Bronchial smooth muscle cell (primary cell): ENCODE results near the gene PRM2. TPM values are rescaled to one million over a fixed set of nuclear protein-coding genes. Genes with fewer than 3 reads are reported as not detected.

Experiments used
- total RNA-seq: library from RNA; depleted of rRNA; stranded (reverse); fragments of >200 nt; gene quantifications from 2 replicates; pipeline ENCODE4 v1.2.1, GENCODE V29; 2014

Gene PRM2, protein sequence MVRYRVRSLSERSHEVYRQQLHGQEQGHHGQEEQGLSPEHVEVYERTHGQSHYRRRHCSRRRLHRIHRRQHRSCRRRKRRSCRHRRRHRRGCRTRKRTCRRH
- not detected in 2 replicates for total RNA-seq

DNA sequence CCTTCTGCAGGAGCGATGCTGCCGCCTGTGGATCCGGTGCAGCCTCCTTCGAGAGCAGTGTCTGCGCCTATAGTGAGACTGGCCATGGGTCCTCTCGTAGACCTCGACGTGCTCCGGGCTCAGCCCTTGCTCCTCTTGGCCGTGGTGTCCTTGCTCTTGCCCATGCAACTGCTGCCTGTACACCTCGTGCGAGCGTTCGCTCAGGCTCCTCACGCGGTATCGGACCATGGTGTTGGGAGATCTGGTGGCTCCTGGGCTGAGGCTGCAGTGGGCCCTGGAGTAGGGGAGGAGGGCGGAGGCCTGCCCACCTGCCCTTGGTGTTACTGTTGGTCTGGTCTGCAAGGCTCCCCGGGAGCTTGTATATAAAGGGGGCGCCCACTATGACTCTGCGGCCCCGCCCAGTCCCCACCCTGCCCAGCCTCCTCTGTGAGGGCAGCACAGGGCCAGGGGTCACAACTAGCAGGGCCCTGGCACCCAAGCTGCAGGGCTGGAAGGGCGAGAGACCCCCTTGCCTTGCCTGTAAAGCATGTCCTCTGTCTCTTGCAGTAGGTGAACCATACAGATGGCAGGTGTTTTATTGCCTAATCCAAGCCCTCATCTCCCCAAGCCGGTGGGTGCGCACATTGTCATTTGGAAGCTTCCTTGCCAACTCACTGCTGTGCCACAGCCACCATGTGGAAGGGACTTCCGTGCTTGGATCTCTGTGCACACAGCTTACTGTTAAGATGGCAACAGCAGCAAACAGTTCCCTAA is at the start of gene PRM2:
Gene PRM2 (minus strand): TSS at position 338 of the 753 bp plus-strand sequence. CDS start 110 bp downstream, at position 228.

DNA sequence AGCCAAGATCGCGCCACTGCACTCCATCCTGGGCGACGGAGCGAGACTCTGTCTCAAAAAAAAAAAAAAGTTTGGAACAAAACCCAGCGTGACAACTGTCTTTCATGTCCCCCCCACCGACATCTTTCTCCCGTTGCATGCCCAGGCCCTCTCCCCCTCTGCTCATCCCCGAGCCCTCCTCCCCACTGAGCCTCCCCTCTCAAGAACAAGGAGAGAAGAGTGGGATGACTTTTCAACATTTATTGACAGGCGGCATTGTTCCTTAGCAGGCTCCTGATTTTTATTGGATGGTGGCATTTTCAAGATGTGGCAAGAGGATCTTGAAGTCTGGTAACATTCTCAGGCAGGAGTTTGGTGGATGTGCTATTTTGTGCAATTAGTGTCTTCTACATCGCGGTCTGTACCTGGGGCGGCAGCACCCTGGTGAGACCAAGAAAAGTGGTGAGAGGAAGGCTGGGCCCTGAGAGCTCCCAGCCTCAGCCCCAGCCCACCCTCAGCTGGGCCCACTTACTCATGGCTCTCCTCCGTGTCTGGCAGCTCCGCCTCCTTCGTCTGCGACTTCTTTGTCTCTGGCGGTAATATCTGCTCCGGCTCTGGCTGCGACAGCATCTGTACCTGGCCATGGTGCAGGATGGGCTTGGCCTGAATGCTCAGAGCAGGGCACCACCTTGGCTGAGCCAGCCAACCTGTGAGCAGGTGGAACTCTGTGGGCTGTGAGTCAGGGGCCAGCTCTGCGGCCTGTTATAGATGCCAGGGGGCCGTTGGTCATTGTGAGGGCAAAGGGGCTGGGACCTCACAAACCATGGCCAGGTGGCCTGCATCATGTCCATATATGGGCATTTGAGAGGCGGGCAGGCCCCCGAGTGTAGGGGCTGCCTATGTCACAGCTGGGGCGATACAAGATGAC is 4.6 kb upstream of the PRM2 start, which contains the start of gene PRM1:
Gene PRM1 (minus strand): TSS at position 715 of the 907 bp plus-strand sequence. CDS start 92 bp downstream, at position 623.

DNA sequence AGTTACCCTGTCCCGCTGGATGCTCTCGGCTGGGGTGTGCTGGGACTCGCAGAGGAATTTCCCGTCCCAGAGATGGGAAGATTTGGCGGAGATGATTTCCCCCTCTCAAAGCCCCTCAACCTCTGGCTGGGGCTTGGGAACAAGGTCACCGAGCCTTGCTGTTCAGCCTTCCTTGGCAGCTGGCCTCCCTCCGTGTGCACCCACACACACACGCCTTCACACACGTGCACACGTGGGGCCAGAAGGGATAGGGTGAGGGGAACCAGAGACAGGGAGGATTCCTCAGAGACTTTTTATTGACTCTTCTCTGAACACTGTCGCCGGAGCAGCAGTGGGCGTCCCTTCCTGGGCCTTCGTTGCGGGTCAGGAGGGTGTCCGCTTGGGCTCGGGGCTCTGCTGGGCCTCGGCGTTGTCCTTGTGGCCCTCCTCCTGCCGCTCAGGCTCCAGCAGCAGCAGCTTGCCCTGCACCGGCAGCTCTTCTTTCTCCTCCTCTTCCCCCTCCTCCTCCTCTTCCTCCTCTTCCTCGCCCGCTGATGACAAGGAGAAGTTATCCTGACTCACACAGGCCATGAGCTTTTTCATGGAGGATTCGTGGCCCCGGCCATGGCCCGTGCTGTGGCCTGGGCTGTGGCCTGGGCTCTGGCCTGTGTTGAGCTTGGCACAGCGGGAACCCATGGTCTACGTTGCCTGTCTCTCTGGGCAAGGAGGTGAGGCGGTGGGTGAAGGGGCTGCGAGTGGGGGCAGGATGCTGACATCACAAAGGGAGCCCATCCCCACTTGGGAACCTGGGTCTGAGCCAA is 3.2 kb downstream of the PRM2 start, which contains the start of gene PRM3:
Gene PRM3 (minus strand): TSS at position 709 of the 800 bp plus-strand sequence. CDS start 34 bp downstream, at position 675.

DNA sequence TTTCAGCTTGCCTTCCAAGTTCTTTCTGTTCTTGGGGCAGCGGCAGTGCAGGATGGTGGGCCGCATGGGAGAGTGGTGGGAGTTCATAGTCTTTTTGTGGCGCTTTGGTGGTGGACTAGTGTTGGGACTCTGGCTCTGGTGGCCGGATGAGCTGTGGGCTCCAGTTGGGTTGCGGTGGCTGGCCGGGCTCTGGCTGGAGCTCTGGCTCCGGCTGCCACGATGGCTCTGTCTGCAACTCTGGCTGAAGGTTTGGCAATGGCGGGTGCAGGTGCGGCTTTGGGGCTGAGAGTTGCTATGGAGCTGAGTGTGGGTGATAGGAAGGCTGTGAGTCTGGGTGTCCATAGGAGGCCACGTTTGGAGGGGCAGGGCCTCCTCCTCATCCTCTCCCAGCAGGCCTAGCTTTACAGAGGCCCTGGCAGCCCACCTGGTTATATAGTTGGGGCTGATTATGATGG is 7.3 kb downstream of the PRM2 start, which contains the start of gene TNP2:
Gene TNP2 (minus strand): TSS at position 405 of the 455 bp plus-strand sequence. CDS start 63 bp downstream, at position 342.

DNA sequence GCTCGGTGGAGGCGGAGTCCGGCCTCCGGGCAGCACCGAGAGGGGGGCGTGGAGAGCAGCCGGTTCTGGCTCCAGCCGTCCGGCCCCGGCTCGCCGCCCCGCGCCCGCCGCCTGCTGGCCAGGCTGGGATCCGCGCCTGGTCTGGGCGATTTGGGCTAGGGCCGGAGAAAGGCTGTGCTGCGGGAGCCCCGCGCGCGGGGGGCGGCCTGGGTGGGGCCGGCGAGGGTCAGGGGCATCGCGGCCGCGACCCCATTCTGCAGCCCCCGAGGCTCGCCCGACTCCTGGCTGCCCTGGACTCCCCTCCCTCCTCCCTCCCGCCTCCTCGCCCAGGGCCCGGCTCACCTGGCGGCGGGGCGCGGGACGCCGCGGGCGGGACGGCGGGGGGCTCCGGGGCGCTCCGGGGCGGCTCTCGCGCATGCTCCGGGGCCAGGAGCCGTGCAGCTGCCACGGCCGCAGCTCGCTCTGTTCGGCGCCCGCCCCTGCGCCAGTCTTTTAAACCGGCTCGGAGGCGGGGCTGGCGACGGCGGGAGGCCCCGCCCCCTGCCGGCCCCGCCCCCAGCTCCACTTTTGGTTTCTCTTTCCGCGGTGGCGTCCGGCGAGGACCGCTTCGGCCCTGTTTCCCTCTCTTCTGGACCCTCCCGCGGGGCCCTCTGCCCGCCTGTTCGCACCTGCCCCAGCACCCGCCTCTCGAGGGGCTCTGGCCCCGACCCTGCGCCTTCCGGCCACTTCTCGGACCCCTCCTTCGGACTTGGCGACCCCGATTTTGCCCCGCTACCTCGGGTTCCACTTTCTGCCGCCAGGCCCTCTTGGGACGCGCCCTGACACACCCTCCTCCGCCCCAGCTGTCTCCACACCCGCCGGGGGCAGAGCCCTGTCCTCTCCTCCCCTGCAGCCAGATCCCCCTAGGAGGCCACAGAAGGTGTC is 20.3 kb downstream of the PRM2 start, which contains the start of gene SOCS1:
Gene SOCS1 (minus strand): TSS at position 468 of the 924 bp plus-strand sequence. CDS start 726 bp downstream, outside the sequence.

Other genes starting within 250 kb of the PRM2 start
- gene SOCS1, start 20.3 kb downstream of the PRM2 start, total RNA-seq: 6.0 and 9.8 TPM in 2 replicates
- not detected in 2 replicates for gene TNP2, start 7.2 kb downstream of the PRM2 start, total RNA-seq
- gene PRM3, start 2.9 kb downstream of the PRM2 start, total RNA-seq: not detected in 2 replicates
- gene PRM1, start 4.8 kb upstream of the PRM2 start, total RNA-seq: not detected in 2 replicates
- 1.5 and 6.1 TPM in 2 replicates for gene RMI2, start 69.0 kb upstream of the PRM2 start, total RNA-seq